HG03565 (cell line): ENCODE measurements around the gene SLC9A3.
"Not testable (repeated sequence)": the region's sequence is repeated elsewhere in the genome, so short reads cannot be mapped to it uniquely, and the experiment has no call there.

ENCODE experiments used
- ATAC-seq: cut with Tn5 transposase; IDR thresholded peaks from one replicate; pipeline ENCODE4 v1.9.1; 2021; ENCODE audit warnings: mild to moderate bottlenecking, moderate library complexity; ENCODE audit not compliant: unreplicated experiment

SLC9A3 gene

GRCh38 chr5:511476-511875 is 12.8 kb downstream of the SLC9A3 start:
- no peak for ATAC-seq

GRCh38 chr5:510521-510920 is 13.7 kb downstream of the SLC9A3 start:
- ATAC-seq, result no peak

GRCh38 chr5:509611-510185 is 14.6 kb downstream of the SLC9A3 start:
- ATAC-seq, result no peak

- not testable (repeated sequence) for ATAC-seq
These were observed 16.2 kb downstream of the SLC9A3 start for GRCh38 chr5:507986-508575.

- no peak for ATAC-seq
These were observed 18.2 kb downstream of the SLC9A3 start for GRCh38 chr5:505951-506525.

- ATAC-seq, result no peak
These were observed 19.7 kb downstream of the SLC9A3 start for GRCh38 chr5:504326-505154.

- ATAC-seq, result no peak
These were observed 21.7 kb downstream of the SLC9A3 start for GRCh38 chr5:502325-503079.

GRCh38 chr5:501831-502184 is 22.4 kb downstream of the SLC9A3 start:
- no peak for ATAC-seq

GRCh38 chr5:501105-501830 is 23.0 kb downstream of the SLC9A3 start:
- ATAC-seq, result no peak

GRCh38 chr5:500491-500890 is 23.8 kb downstream of the SLC9A3 start:
- no peak for ATAC-seq

- no peak for ATAC-seq
These were observed 24.7 kb downstream of the SLC9A3 start for GRCh38 chr5:499233-500209.

GRCh38 chr5:497871-498509 is 26.3 kb downstream of the SLC9A3 start:
- ATAC-seq, result no peak

- no peak for ATAC-seq
These were observed 27.1 kb downstream of the SLC9A3 start for GRCh38 chr5:497090-497700.

- no peak for ATAC-seq
These were observed 28.2 kb downstream of the SLC9A3 start for GRCh38 chr5:496028-496427.

GRCh38 chr5:494667-495255 is 29.5 kb downstream of the SLC9A3 start:
- ATAC-seq, result no peak

- no peak for ATAC-seq
These were observed 30.5 kb downstream of the SLC9A3 start for GRCh38 chr5:493758-494157.

GRCh38 chr5:493119-493701 is 31.0 kb downstream of the SLC9A3 start:
- no peak for ATAC-seq
